KG1 (cell line): ENCODE results near the gene CDS1.
"Not testable (repeated sequence)": the region's sequence is repeated elsewhere in the genome, so short reads cannot be mapped to it uniquely, and the experiment has no call there.

ENCODE experiments used
- DNase-seq: peaks from one replicate; lab custom pipeline; 2025; lab: John Stamatoyannopoulos, UW

CDS1 gene

GRCh38 chr4:84611531-84611930, 28.6 kb downstream of the CDS1 start:
- no peak for DNase-seq

GRCh38 chr4:84614891-84615290, 32.0 kb downstream of the CDS1 start:
- no peak for DNase-seq

GRCh38 chr4:84615355-84615754, 32.4 kb downstream of the CDS1 start:
- no peak for DNase-seq

- no peak for DNase-seq
Observed at GRCh38 chr4:84622959-84623358, 40.0 kb downstream of the CDS1 start.

GRCh38 chr4:84623661-84624060, 40.7 kb downstream of the CDS1 start:
- no peak for DNase-seq

GRCh38 chr4:84626673-84627072, 43.7 kb downstream of the CDS1 start:
- no peak for DNase-seq

GRCh38 chr4:84631573-84631972, 48.6 kb downstream of the CDS1 start:
- DNase-seq = no peak

- DNase-seq = no peak
Observed at GRCh38 chr4:84632092-84632491, 49.2 kb downstream of the CDS1 start.

GRCh38 chr4:84634961-84635360, 52.0 kb downstream of the CDS1 start:
- DNase-seq = no peak

- no peak for DNase-seq
Observed at GRCh38 chr4:84638092-84638491, 55.2 kb downstream of the CDS1 start.

- no peak for DNase-seq
Observed at GRCh38 chr4:84639145-84639544, 56.2 kb downstream of the CDS1 start.

- no peak for DNase-seq
Observed at GRCh38 chr4:84644087-84644486, 61.2 kb downstream of the CDS1 start.

GRCh38 chr4:84647312-84647884, 64.5 kb downstream of the CDS1 start:
- no peak for DNase-seq

- DNase-seq = no peak
Observed at GRCh38 chr4:84648178-84648577, 65.3 kb downstream of the CDS1 start.

GRCh38 chr4:84648863-84649647, 66.1 kb downstream of the CDS1 start:
- no peak for DNase-seq

GRCh38 chr4:84651499-84651898, 68.6 kb downstream of the CDS1 start:
- DNase-seq = no peak

- no peak for DNase-seq
Observed at GRCh38 chr4:84652478-84652877, 69.6 kb downstream of the CDS1 start.

- DNase-seq = no peak
Observed at GRCh38 chr4:84660606-84661005, 77.7 kb downstream of the CDS1 start.

- no peak for DNase-seq
Observed at GRCh38 chr4:84661191-84661939, 78.4 kb downstream of the CDS1 start.

- DNase-seq = not testable (repeated sequence)
Observed at GRCh38 chr4:84664767-84665166, 81.8 kb downstream of the CDS1 start.

- no peak for DNase-seq
Observed at GRCh38 chr4:84666439-84666838, 83.5 kb downstream of the CDS1 start.

GRCh38 chr4:84669201-84669600, 86.3 kb downstream of the CDS1 start:
- DNase-seq = no peak

GRCh38 chr4:84672177-84672576, 89.2 kb downstream of the CDS1 start:
- DNase-seq = no peak
